ENCODE data around the gene TSPAN16. TPM values are rescaled to one million over a fixed set of nuclear protein-coding genes. Genes with fewer than 3 reads are reported as not detected.

The TSPAN16 gene
- total RNA-seq, 1 experiment from 2014 or later: not detected

GRCh38 chr19:11251217-11251616 is 44.7 kb upstream of the TSPAN16 start:
- no peaks in the 10 kb centered on the region for H3K9me3 Mint-ChIP-seq
- Histone ChIP-seq H3K27me3 (ENCODE audit: insufficient read depth, low read length) (no peaks in the 10 kb centered on the region), H3K9ac (ENCODE audit: extremely low read depth, insufficient read length, low read length) (no peak overlapping the region), H3K9me3 (ENCODE audit: control insufficient read depth, low read depth, low read length) (no peaks in the 10 kb centered on the region), H3K79me1 (ENCODE audit: insufficient read depth, low read depth, low read length, poor library complexity, severe bottlenecking) (no peaks in the 10 kb centered on the region), H3K18ac (ENCODE audit: insufficient read length, low read depth, low read length) (no peak overlapping the region), H2BK15ac (ENCODE audit: low read depth, low read length) (no peak overlapping the region), H3K14ac (ENCODE audit: insufficient read depth, low read length) (no peak overlapping the region), H3K79me2 (ENCODE audit: insufficient read depth, low read length) (no peaks in the 10 kb centered on the region), H2AK5ac (ENCODE audit: insufficient read length, low read length) (no peak overlapping the region), H3K27ac (ENCODE audit: insufficient read length, low read depth, low read length) (no peak overlapping the region), H3K23ac (ENCODE audit: insufficient read length, low read depth, low read length) (no peak overlapping the region), H2BK5ac (ENCODE audit: insufficient read length, low read length) (no peak overlapping the region), H2BK12ac (ENCODE audit: insufficient read length, low read depth, low read length) (no peak overlapping the region), H3K56ac (ENCODE audit: insufficient read length, low read depth, low read length) (no peak overlapping the region), H3K23me2 (ENCODE audit: insufficient read length, low read depth, low read length, poor library complexity, severe bottlenecking) (no peaks in the 10 kb centered on the region), H4K91ac (ENCODE audit: insufficient read length, low read depth, low read length) (no peak overlapping the region), H3K4me1 (ENCODE audit: insufficient read depth, low read length) (no peaks in the 10 kb centered on the region), H4K8ac (replicated peaks; ENCODE audit: insufficient read length, low read depth, low read length) (no peak overlapping the region), H3K4ac (ENCODE audit: low read depth, low read length) (no peak overlapping the region), H3K4me2 (ENCODE audit: insufficient read depth, insufficient read length, low read length) (no peak overlapping the region), H2AFZ (ENCODE audit: low read length) (no peak overlapping the region), H4K20me1 (ENCODE audit: control insufficient read depth, insufficient read depth, insufficient read length) (peaks cover 3% of the 10 kb centered on the region), H2BK20ac (ENCODE audit: low read depth, low read length, poor library complexity, severe bottlenecking) (no peak overlapping the region), H4K5ac (ENCODE audit: insufficient read length, low read depth, low read length) (no peak overlapping the region), H2BK120ac (ENCODE audit: low read depth, low read length, poor library complexity, severe bottlenecking) (no peak overlapping the region), H3T11ph (ENCODE audit: low read length) (no peak overlapping the region)
- H3K27ac Mint-ChIP-seq: no peak overlapping the region
- H3K4me3 Mint-ChIP-seq: no peak overlapping the region
- H3K27me3 Mint-ChIP-seq (ENCODE audit: low read depth): no peaks in the 10 kb centered on the region
- TF ChIP-seq CTCF (conservative IDR thresholded peaks at IDR 0.05): no peak
- no peak for DNase-seq
- WGBS (ENCODE audit: extremely low coverage, insufficient read length, low lambda C conversion rate): no CpG with 5 or more reads among the region's 4 CpGs
- peaks cover 14 to 43% (median 39%) of the 10 kb centered on the region in 3 experiments; a peak in 6 of 7 replicates for H3K36me3 Mint-ChIP-seq (ENCODE audit: insufficient read depth in 1 of 3, low read depth in 3 of 3)
- H3K4me1 Mint-ChIP-seq: peaks cover 0 to 4% of the 10 kb centered on the region in 2 experiments; a peak in 1 of 4 replicates

Measured in H9 (cell line).